Epithelial cell of proximal tubule (primary cell): ENCODE measurements around the gene ZNF385B. TPM values are rescaled to one million over a fixed set of nuclear protein-coding genes. Genes with fewer than 3 reads are reported as not detected.

ENCODE experiments used
- DNase-seq: peaks from one replicate; pipeline ENCODE4 v3.0.0-alpha.2; 2011; ENCODE audit warnings: low read depth
- H3K4me3 ChIP-seq: 2 replicates; pipeline ENCODE4 v1.5.1; 2011; ENCODE audit warnings: low read depth, mild to moderate bottlenecking, low read length
- CTCF ChIP-seq: conservative IDR thresholded peaks from 2 replicates; pipeline ENCODE4 v1.5.1; 2012; ENCODE audit warnings: low read depth, mild to moderate bottlenecking, low read length
- total RNA-seq: library from RNA; depleted of rRNA; stranded (reverse); fragments of >200 nt; gene quantifications from 2 replicates; pipeline ENCODE4 v1.2.3, GENCODE V29; 2015

ZNF385B gene
- total RNA-seq, 1 donor from 2014 or later = 0.69 TPM

- no peak for TF ChIP-seq CTCF
- DNase-seq = no peak
- no peak overlapping the region for H3K4me3 ChIP-seq
Measured at GRCh38 chr2:179824961-179825360, 36.5 kb downstream of the ZNF385B start.

GRCh38 chr2:179822540-179822939 lies 38.9 kb downstream of the ZNF385B start:
- DNase-seq = no peak
- no peak overlapping the region for H3K4me3 ChIP-seq
- TF ChIP-seq CTCF = no peak

- no peak for DNase-seq
- no peak overlapping the region for H3K4me3 ChIP-seq
- TF ChIP-seq CTCF = no peak
Measured at GRCh38 chr2:179818546-179818945, 42.9 kb downstream of the ZNF385B start.

GRCh38 chr2:179817181-179817841 lies 44.1 kb downstream of the ZNF385B start:
- TF ChIP-seq CTCF = no peak
- no peak overlapping the region for H3K4me3 ChIP-seq
- DNase-seq = peak; percentile 15

GRCh38 chr2:179814050-179814449 lies 47.4 kb downstream of the ZNF385B start:
- no peak for TF ChIP-seq CTCF
- no peak overlapping the region for H3K4me3 ChIP-seq
- no peak for DNase-seq

GRCh38 chr2:179812501-179812900 lies 48.9 kb downstream of the ZNF385B start:
- TF ChIP-seq CTCF = no peak
- no peak for DNase-seq
- H3K4me3 ChIP-seq = no peak overlapping the region

GRCh38 chr2:179811042-179811441 lies 50.4 kb downstream of the ZNF385B start:
- no peak for DNase-seq
- TF ChIP-seq CTCF = no peak
- H3K4me3 ChIP-seq = no peak overlapping the region
